ENCODE measurements around the gene SCGB1A1.

DNA sequence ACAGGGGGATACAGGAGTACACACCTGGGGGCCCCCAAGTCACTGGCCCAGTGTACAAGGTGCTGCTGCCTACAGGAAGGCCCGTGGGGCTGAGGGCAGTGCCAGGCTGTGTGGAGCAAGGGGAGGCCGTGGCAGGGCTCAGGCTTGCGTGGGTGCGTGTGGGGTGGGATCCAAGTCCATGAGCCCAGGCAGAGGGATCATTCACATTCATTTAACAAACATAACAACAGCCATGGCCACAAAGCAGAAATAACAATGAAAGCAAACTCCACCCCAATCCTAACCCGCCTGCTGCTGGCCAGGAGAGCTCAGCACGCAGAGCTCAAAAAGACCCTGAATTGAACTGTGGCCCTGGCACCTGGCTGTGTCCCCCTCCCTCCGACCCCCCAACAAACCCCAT lies 17.0 kb upstream of the SCGB1A1 start:
- no peak for TF ChIP-seq CTCF (IDR thresholded peaks at IDR 0.05)
- no peak for TF ChIP-seq SIN3A (IDR thresholded peaks at IDR 0.05; ENCODE audit: borderline replicate concordance, low read depth, low read length)

Data from SK-N-SH (cell line).